Measurements from ENCODE around the gene NFIB. TPM values are rescaled to one million over a fixed set of nuclear protein-coding genes. Genes with fewer than 3 reads are reported as not detected.
A peak's percentile ranks its signal among the peaks of the same experiment; 100 is the strongest.

NFIB gene
- polyA plus RNA-seq, 1 of the 3 experiments (the other 2 are of a cell fraction) = 9.2 TPM

DNA sequence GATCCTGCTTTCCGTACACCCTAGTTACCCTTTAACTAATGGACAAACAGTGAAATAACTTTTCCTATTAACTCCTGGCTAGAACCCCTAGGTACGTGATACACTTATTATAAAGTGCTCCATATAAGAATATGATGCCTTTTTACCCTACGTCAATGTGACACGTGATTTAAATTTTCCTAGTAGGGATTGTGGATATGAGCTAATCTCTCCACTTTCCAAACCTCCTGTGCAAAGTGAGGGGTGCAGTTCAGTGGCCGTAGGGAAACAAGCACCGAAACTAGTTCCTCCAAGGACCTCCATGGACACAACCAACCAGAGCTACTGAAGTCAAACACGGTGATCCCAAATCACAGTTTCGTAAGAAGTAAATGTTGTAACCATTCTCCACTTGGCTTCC is 19.3 kb downstream of the NFIB start:
- 96% methylated on average over 8 of the region's 8 CpGs for WGBS (ENCODE audit: low lambda C conversion rate)
- no peaks in the 10 kb centered on the region for H3K9me2 ChIP-seq
- H4K20me1 ChIP-seq (ENCODE audit: insufficient read depth) = peaks cover 10% of the 10 kb centered on the region; the same call in 1 of the 2 replicates
- CTCF ChIA-PET = interaction anchor here (0.9 to 1.2 kb wide), 4 partner anchors 9 to 867 kb away, joined by 3 read pairs; no protein-coding TSS in a partner anchor
- H3F3A ChIP-seq (replicated peaks; ENCODE audit: insufficient read depth) = no peaks in the 10 kb centered on the region
- peaks cover 99% of the 10 kb centered on the region for H3K79me2 ChIP-seq (ENCODE audit: insufficient read depth)
- peak overlapping the region in 1 of 2 experiments; percentile 28; a peak in 2 of 4 replicates for H3K27ac ChIP-seq (ENCODE audit: low read depth in 2 of 2, low read length in 1 of 2)
- POLR2A ChIA-PET = no interaction called here
- H2AFZ ChIP-seq (ENCODE audit: low read depth) = no peak overlapping the region
- no peak overlapping the region for H3K4me3 ChIP-seq (ENCODE audit: low read depth in 2 of 2, low read length in 1 of 2)
- DNase-seq = no peak
- no peak overlapping the region for H3K4me2 ChIP-seq
- H3K27me3 ChIP-seq (ENCODE audit: insufficient read depth) = no peaks in the 10 kb centered on the region
- H3K9me3 ChIP-seq = no peaks in the 10 kb centered on the region
- TF ChIP-seq, protein P1, sequence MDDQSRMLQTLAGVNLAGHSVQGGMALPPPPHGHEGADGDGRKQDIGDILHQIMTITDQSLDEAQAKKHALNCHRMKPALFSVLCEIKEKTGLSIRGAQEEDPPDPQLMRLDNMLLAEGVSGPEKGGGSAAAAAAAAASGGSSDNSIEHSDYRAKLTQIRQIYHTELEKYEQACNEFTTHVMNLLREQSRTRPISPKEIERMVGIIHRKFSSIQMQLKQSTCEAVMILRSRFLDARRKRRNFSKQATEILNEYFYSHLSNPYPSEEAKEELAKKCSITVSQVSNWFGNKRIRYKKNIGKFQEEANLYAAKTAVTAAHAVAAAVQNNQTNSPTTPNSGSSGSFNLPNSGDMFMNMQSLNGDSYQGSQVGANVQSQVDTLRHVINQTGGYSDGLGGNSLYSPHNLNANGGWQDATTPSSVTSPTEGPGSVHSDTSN (IDR thresholded peaks at IDR 0.05) = no peak
- TF ChIP-seq POLR2AphosphoS5 (IDR thresholded peaks at IDR 0.05; ENCODE audit: low read depth, low read length) (no peak), GATA2 (CRISPR knock-in tag; IDR thresholded peaks at IDR 0.05) (no peak), ELF1 (IDR thresholded peaks at IDR 0.05) (no peak), YY1 (IDR thresholded peaks at IDR 0.05; ENCODE audit: low read depth) (no peak), EZH2phosphoT487 (IDR thresholded peaks at IDR 0.05; ENCODE audit: borderline replicate concordance, low read depth) (no peak), SIN3A (IDR thresholded peaks at IDR 0.05; ENCODE audit: borderline replicate concordance, low read depth, low read length) (no peak), RCOR1 (IDR thresholded peaks at IDR 0.05; ENCODE audit: low read length) (no peak), RFX5 (IDR thresholded peaks at IDR 0.05; ENCODE audit: low read length) (no peak)
- TF ChIP-seq, protein P2, sequence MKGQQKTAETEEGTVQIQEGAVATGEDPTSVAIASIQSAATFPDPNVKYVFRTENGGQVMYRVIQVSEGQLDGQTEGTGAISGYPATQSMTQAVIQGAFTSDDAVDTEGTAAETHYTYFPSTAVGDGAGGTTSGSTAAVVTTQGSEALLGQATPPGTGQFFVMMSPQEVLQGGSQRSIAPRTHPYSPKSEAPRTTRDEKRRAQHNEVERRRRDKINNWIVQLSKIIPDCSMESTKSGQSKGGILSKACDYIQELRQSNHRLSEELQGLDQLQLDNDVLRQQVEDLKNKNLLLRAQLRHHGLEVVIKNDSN (IDR thresholded peaks at IDR 0.05; ENCODE audit: borderline replicate concordance, low read depth) = no peak
- H3K9ac ChIP-seq = no peak overlapping the region
- H3K4me1 ChIP-seq (ENCODE audit: control insufficient read depth in 1 of 2, insufficient read depth in 2 of 2, low read depth in 1 of 2, low read length in 1 of 2) = peaks cover 0 to 6% of the 10 kb centered on the region in 2 experiments; a peak in 2 of 4 replicates
- peaks cover 10 to 12% of the 10 kb centered on the region in 2 experiments for H3K36me3 ChIP-seq (replicated peaks in 1 of 2; ENCODE audit: control insufficient read depth in 1 of 2, insufficient read depth in 2 of 2, low read length in 1 of 2)

DNA sequence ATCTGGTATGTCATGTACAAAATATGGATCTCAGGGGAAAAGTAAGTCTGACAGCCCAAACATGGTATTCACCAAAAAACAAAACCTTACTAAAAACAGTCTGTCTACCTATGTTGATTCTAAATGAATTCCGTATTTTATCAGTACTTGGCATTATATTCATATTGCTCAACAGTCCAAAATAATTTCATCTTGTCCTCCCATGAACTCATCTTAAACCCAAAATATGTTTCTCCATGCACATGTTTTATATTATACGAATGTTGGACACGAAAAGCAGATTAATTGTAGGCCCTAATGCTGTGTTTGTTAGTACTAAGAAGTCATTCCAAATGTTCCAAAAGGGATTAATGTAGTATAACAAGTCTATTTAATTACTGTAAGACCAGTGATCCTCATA is 20.1 kb downstream of the NFIB start:
- peak overlapping the region in 1 of 2 experiments; percentile 60; a peak in 2 of 4 replicates for H3K27ac ChIP-seq (ENCODE audit: low read depth in 2 of 2, low read length in 1 of 2)
- no peaks in the 10 kb centered on the region for H3K9me2 ChIP-seq
- H3K79me2 ChIP-seq (ENCODE audit: insufficient read depth) = peaks cover 97% of the 10 kb centered on the region
- H3K36me3 ChIP-seq (replicated peaks in 1 of 2; ENCODE audit: control insufficient read depth in 1 of 2, insufficient read depth in 2 of 2, low read length in 1 of 2) = peaks cover 10 to 11% of the 10 kb centered on the region in 2 experiments
- peaks cover 0 to 5% of the 10 kb centered on the region in 2 experiments; a peak in 2 of 4 replicates for H3K4me1 ChIP-seq (ENCODE audit: control insufficient read depth in 1 of 2, insufficient read depth in 2 of 2, low read depth in 1 of 2, low read length in 1 of 2)
- H3K9me3 ChIP-seq = no peaks in the 10 kb centered on the region
- H3K27me3 ChIP-seq (ENCODE audit: insufficient read depth) = no peaks in the 10 kb centered on the region
- no peak overlapping the region for H2AFZ ChIP-seq (ENCODE audit: low read depth)
- ChIA-PET CTCF (interaction anchor here (0.9 to 1.2 kb wide), 4 partner anchors 8 to 867 kb away, joined by 3 to 4 read pairs (median 3); no protein-coding TSS in a partner anchor), POLR2A (no interaction called here)
- no peak overlapping the region for H3K4me2 ChIP-seq
- H3K9ac ChIP-seq = no peak overlapping the region
- no peak overlapping the region for H3K4me3 ChIP-seq (ENCODE audit: low read depth in 2 of 2, low read length in 1 of 2)
- peaks cover 11% of the 10 kb centered on the region; the same call in 1 of the 2 replicates for H4K20me1 ChIP-seq (ENCODE audit: insufficient read depth)
- WGBS (ENCODE audit: low lambda C conversion rate) = 70% methylated on average over 3 of the region's 3 CpGs
- TF ChIP-seq RAD21 (IDR thresholded peaks at IDR 0.05; ENCODE audit: low read length) = no peak
- 0 out of 4 replicates have a peak, but pooled peaks of 1 of the 2 experiments have one; percentile 14 for TF ChIP-seq EP300 (IDR thresholded peaks at IDR 0.05; ENCODE audit: borderline replicate concordance in 1 of 2, low read depth in 1 of 2, low read length in 1 of 2)
- no peak for DNase-seq
- no peaks in the 10 kb centered on the region for H3F3A ChIP-seq (replicated peaks; ENCODE audit: insufficient read depth)

Measured in SK-N-SH (cell line).